Measurements from ENCODE around the gene MIOS. TPM values are rescaled to one million over a fixed set of nuclear protein-coding genes. Genes with fewer than 3 reads are reported as not detected.

Gene MIOS
- total and polyA plus RNA-seq, 12 donors = 8.7 to 51.3 (median 24.7) TPM

- TF ChIP-seq CTCF (IDR thresholded peaks at IDR 0.05) = no peak
- TF ChIP-seq POLR2A (IDR thresholded peaks at IDR 0.05) = no peak
- H3K36me3 ChIP-seq (replicated peaks in 1 of 2) = no peaks in the 10 kb centered on the region
- intact Hi-C loops (cut with DNase I) = no loop called here
- no peaks in the 10 kb centered on the region for H3K27me3 ChIP-seq
- H3K4me1 ChIP-seq (replicated peaks in 1 of 2) = no peaks in the 10 kb centered on the region
- H3K9me3 ChIP-seq (replicated peaks in 1 of 3) = no peaks in the 10 kb centered on the region
- H3K27ac ChIP-seq = no peak overlapping the region
- H3K4me3 ChIP-seq = no peak overlapping the region
- DNase-seq = no peak
- 72 to 79% (median 73%) methylated on average over 2 of the region's 2 CpGs for WGBS, 4 donors
Observed at GRCh38 chr7:7519528-7519927, 47.2 kb upstream of the MIOS start.

- TF ChIP-seq POLR2A (IDR thresholded peaks at IDR 0.05) (no peak), CTCF (IDR thresholded peaks at IDR 0.05) (no peak)
- H3K27ac ChIP-seq = no peak overlapping the region
- no peaks in the 10 kb centered on the region for H3K4me1 ChIP-seq (replicated peaks in 1 of 2)
- H3K4me3 ChIP-seq = no peak overlapping the region
- intact Hi-C loops (cut with DNase I) = no loop called here
- no peaks in the 10 kb centered on the region for H3K9me3 ChIP-seq (replicated peaks in 1 of 3)
- no peaks in the 10 kb centered on the region for H3K27me3 ChIP-seq
- WGBS, 4 donors = 69 to 77% (median 74%) methylated on average over 3 of the region's 3 CpGs
- DNase-seq = no peak
- no peaks in the 10 kb centered on the region for H3K36me3 ChIP-seq (replicated peaks in 1 of 2)
Observed at GRCh38 chr7:7521259-7521658, 45.4 kb upstream of the MIOS start.

- no peak for TF ChIP-seq CTCF (IDR thresholded peaks at IDR 0.05)
- no peak for TF ChIP-seq POLR2A (IDR thresholded peaks at IDR 0.05)
- DNase-seq = no peak
- Histone ChIP-seq H3K27ac (no peak overlapping the region), H3K9me3 (replicated peaks in 1 of 3) (no peaks in the 10 kb centered on the region), H3K4me3 (no peak overlapping the region), H3K36me3 (replicated peaks in 1 of 2) (no peaks in the 10 kb centered on the region), H3K27me3 (no peaks in the 10 kb centered on the region), H3K4me1 (replicated peaks in 1 of 2) (no peaks in the 10 kb centered on the region)
- intact Hi-C loops (cut with DNase I) = no loop called here
- 66 to 82% (median 74%) methylated on average over 3 of the region's 3 CpGs for WGBS, 4 donors
Observed at GRCh38 chr7:7522421-7522820, 44.3 kb upstream of the MIOS start.

GRCh38 chr7:7524121-7524520, 42.6 kb upstream of the MIOS start:
- H3K36me3 ChIP-seq (replicated peaks in 1 of 2) = no peaks in the 10 kb centered on the region
- WGBS, 4 donors = 81 to 90% (median 83%) methylated on average over 3 of the region's 3 CpGs
- H3K27ac ChIP-seq = no peak overlapping the region
- intact Hi-C loops (cut with DNase I) = no loop called here
- no peaks in the 10 kb centered on the region for H3K27me3 ChIP-seq
- DNase-seq = no peak
- H3K9me3 ChIP-seq (replicated peaks in 1 of 3) = no peaks in the 10 kb centered on the region
- TF ChIP-seq POLR2A (IDR thresholded peaks at IDR 0.05) (no peak), CTCF (IDR thresholded peaks at IDR 0.05) (no peak)
- no peaks in the 10 kb centered on the region for H3K4me1 ChIP-seq (replicated peaks in 1 of 2)
- no peak overlapping the region for H3K4me3 ChIP-seq
